ENCODE results near the gene OGFR.
A peak's percentile ranks its signal among the peaks of the same experiment; 100 is the strongest.

The OGFR gene

DNA sequence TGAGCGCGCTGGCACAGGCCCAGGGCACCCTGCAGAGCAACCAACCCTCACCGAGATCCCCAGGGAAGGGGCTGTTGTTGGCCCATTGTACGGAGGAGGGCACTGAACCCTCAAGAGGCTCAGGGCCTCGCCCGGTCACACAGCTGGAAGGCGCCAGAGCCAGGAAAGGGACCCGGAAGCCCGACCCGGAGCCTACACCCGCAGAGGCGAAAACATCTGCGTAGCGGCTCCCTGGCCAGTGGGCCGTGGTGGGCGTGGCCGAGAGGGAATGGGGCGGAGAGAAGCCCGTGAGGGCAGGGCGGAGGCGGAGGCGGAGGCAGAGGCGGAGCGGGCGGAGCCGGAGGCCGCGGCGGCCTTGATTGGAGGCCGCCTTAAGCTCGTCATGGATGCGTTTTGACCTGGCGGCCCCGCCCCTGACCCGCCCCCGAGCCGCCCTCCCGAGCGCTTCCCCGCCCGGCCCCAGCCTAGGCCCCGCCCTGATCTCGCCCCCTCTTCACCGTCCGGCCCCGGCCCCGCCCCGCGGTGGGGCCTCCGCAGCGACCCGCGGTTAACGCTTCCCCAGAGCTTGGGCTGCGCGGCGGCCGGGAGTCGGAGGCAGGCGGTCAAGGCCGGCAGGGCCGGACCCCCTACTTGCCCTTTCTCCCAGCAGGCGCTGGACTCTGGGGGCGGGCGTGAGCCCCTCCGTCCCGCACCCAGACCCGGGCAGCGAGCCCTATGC is 10.5 kb upstream of the OGFR start:
- Histone ChIP-seq H3K4me3 (ENCODE audit: low read length) (peak overlapping the region; percentile 93), H3K4me1 (ENCODE audit: control insufficient read depth, low read length) (peaks cover 43% of the 10 kb centered on the region), H3K9me3 (ENCODE audit: control insufficient read depth, insufficient read depth, low read length) (no peaks in the 10 kb centered on the region), H3F3A (ENCODE audit: control insufficient read depth, insufficient read depth) (peaks cover 12% of the 10 kb centered on the region), H3K27ac (ENCODE audit: low read depth, low read length) (peak overlapping the region; percentile 94), H3K36me3 (ENCODE audit: control insufficient read depth, low read length) (peaks cover 22% of the 10 kb centered on the region), H4K20me1 (ENCODE audit: control insufficient read depth, insufficient read depth, low read depth, low read length) (no peaks in the 10 kb centered on the region), H3K9me2 (replicated peaks; ENCODE audit: control insufficient read depth, low read length) (no peaks in the 10 kb centered on the region), H3K79me2 (ENCODE audit: control insufficient read depth, low read length) (peaks cover 15% of the 10 kb centered on the region), H3K27me3 (ENCODE audit: control insufficient read depth, low read length) (peaks cover 5% of the 10 kb centered on the region), H3K4me2 (ENCODE audit: low read length) (peak overlapping the region; percentile 99)
- no peak for TF ChIP-seq EZH2phosphoT487 (IDR thresholded peaks at IDR 0.05; ENCODE audit: borderline replicate concordance, low read length)
- TF ChIP-seq, protein P1, sequence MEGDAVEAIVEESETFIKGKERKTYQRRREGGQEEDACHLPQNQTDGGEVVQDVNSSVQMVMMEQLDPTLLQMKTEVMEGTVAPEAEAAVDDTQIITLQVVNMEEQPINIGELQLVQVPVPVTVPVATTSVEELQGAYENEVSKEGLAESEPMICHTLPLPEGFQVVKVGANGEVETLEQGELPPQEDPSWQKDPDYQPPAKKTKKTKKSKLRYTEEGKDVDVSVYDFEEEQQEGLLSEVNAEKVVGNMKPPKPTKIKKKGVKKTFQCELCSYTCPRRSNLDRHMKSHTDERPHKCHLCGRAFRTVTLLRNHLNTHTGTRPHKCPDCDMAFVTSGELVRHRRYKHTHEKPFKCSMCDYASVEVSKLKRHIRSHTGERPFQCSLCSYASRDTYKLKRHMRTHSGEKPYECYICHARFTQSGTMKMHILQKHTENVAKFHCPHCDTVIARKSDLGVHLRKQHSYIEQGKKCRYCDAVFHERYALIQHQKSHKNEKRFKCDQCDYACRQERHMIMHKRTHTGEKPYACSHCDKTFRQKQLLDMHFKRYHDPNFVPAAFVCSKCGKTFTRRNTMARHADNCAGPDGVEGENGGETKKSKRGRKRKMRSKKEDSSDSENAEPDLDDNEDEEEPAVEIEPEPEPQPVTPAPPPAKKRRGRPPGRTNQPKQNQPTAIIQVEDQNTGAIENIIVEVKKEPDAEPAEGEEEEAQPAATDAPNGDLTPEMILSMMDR (IDR thresholded peaks at IDR 0.05; ENCODE audit: low read depth, low read length, poor library complexity, severe bottlenecking) = no peak

- H3K4me3 ChIP-seq (ENCODE audit: low read length) = peak overlapping the region; percentile 93
- peaks cover 43% of the 10 kb centered on the region for H3K4me1 ChIP-seq (ENCODE audit: control insufficient read depth, low read length)
- H3K27me3 ChIP-seq (ENCODE audit: control insufficient read depth, low read length) = peaks cover 2% of the 10 kb centered on the region; the same call in 1 of the 2 replicates
- peaks cover 15% of the 10 kb centered on the region for H3K79me2 ChIP-seq (ENCODE audit: control insufficient read depth, low read length)
- peaks cover 33% of the 10 kb centered on the region for H3K36me3 ChIP-seq (ENCODE audit: control insufficient read depth, low read length)
- H3K9me2 ChIP-seq (replicated peaks; ENCODE audit: control insufficient read depth, low read length) = no peaks in the 10 kb centered on the region
- no peaks in the 10 kb centered on the region for H4K20me1 ChIP-seq (ENCODE audit: control insufficient read depth, insufficient read depth, low read depth, low read length)
- peak overlapping the region; percentile 94 for H3K27ac ChIP-seq (ENCODE audit: low read depth, low read length)
- TF ChIP-seq, protein P1 (IDR thresholded peaks at IDR 0.05; ENCODE audit: low read depth, low read length, poor library complexity, severe bottlenecking) = no peak
- no peak for TF ChIP-seq EZH2phosphoT487 (IDR thresholded peaks at IDR 0.05; ENCODE audit: borderline replicate concordance, low read length)
- H3K4me2 ChIP-seq (ENCODE audit: low read length) = peak overlapping the region; percentile 99
- peaks cover 14% of the 10 kb centered on the region for H3F3A ChIP-seq (ENCODE audit: control insufficient read depth, insufficient read depth)
- H3K9me3 ChIP-seq (ENCODE audit: control insufficient read depth, insufficient read depth, low read length) = no peaks in the 10 kb centered on the region
Observed at GRCh38 chr20:62795023-62795761, 9.4 kb upstream of the OGFR start.

- Histone ChIP-seq H3K27me3 (ENCODE audit: control insufficient read depth, low read length) (no peaks in the 10 kb centered on the region), H4K20me1 (ENCODE audit: control insufficient read depth, insufficient read depth, low read depth, low read length) (no peaks in the 10 kb centered on the region), H3K4me3 (ENCODE audit: low read length) (peak overlapping the region; percentile 76), H3F3A (ENCODE audit: control insufficient read depth, insufficient read depth) (peaks cover 15% of the 10 kb centered on the region), H3K36me3 (ENCODE audit: control insufficient read depth, low read length) (peaks cover 45% of the 10 kb centered on the region), H3K27ac (ENCODE audit: low read depth, low read length) (0 out of 2 replicates have a peak overlapping the region, but pooled peaks have one; percentile 94), H3K9me2 (replicated peaks; ENCODE audit: control insufficient read depth, low read length) (no peaks in the 10 kb centered on the region), H3K4me2 (ENCODE audit: low read length) (peak overlapping the region; percentile 95), H3K4me1 (ENCODE audit: control insufficient read depth, low read length) (peaks cover 40% of the 10 kb centered on the region), H3K79me2 (ENCODE audit: control insufficient read depth, low read length) (peaks cover 15% of the 10 kb centered on the region), H3K9me3 (ENCODE audit: control insufficient read depth, insufficient read depth, low read length) (no peaks in the 10 kb centered on the region)
- TF ChIP-seq, protein P1 (IDR thresholded peaks at IDR 0.05; ENCODE audit: low read depth, low read length, poor library complexity, severe bottlenecking) = no peak
- no peak for TF ChIP-seq EZH2phosphoT487 (IDR thresholded peaks at IDR 0.05; ENCODE audit: borderline replicate concordance, low read length)
Observed at GRCh38 chr20:62796699-62797491, 7.7 kb upstream of the OGFR start.

All from DOHH2 (cell line).